Neural progenitor cell (in vitro differentiated cells): Measurements from ENCODE around the gene SMIM28. TPM values are rescaled to one million over a fixed set of nuclear protein-coding genes. Genes with fewer than 3 reads are reported as not detected.

ENCODE experiments used
- DNase-seq: peaks from one replicate; pipeline ENCODE4 v3.0.0-alpha.2; 2016; ENCODE audit warnings: low spot score
- H2AFZ ChIP-seq: fragments of 200-600 bp; sonication (generic); replicated peaks from 2 replicates; pipeline ENCODE4 v1.6.1; 2016; ENCODE audit warnings: antibody characterized with exemption
- H3F3A ChIP-seq: fragments of 200-600 bp; sonication (generic); 2 replicates; pipeline ENCODE4 v1.6.1; 2016; ENCODE audit warnings: antibody characterized with exemption, low read depth
- H3K27ac ChIP-seq: fragments of 200-600 bp; sonication (generic); 2 replicates; pipeline ENCODE4 v1.5.1; 2016; ENCODE audit warnings: mild to moderate bottlenecking
- H3K27me3 ChIP-seq: fragments of 200-600 bp; sonication (generic); 2 replicates; pipeline ENCODE4 v1.6.1; 2016; ENCODE audit warnings: mild to moderate bottlenecking, moderate library complexity
- H3K36me3 ChIP-seq: fragments of 200-600 bp; sonication (generic); 2 replicates; pipeline ENCODE4 v1.5.1; 2016
- H3K4me1 ChIP-seq: fragments of 200-600 bp; sonication (generic); 2 replicates; pipeline ENCODE4 v1.6.1; 2016; ENCODE audit warnings: mixed run types
- H3K4me2 ChIP-seq: fragments of 200-600 bp; sonication (generic); 2 replicates; pipeline ENCODE4 v1.6.1; 2016
- H3K4me3 ChIP-seq: fragments of 200-600 bp; sonication (generic); 2 replicates; pipeline ENCODE4 v1.5.1; 2016
- H3K79me2 ChIP-seq: fragments of 200-600 bp; sonication (generic); 2 replicates; pipeline ENCODE4 v1.6.1; 2016; ENCODE audit warnings: low read depth
- H3K9ac ChIP-seq: fragments of 200-600 bp; sonication (generic); 2 replicates; pipeline ENCODE4 v1.6.1; 2016
- H3K9me3 ChIP-seq: fragments of 200-600 bp; sonication (generic); 2 replicates; pipeline ENCODE4 v1.5.1; 2016; ENCODE audit warnings: low read depth
- H4K20me1 ChIP-seq: fragments of 200-600 bp; sonication (generic); 2 replicates; pipeline ENCODE4 v1.6.1; 2016; ENCODE audit warnings: low read depth
- H3K27ac Mint-ChIP-seq: 3 replicates; pipeline ENCODE4 v1.8.0; 2021; ENCODE audit warnings: mixed read lengths
- H3K27me3 Mint-ChIP-seq: 2 replicates; pipeline ENCODE4 v1.8.0; 2022; ENCODE audit warnings: low read depth, mild to moderate bottlenecking, inconsistent platforms, moderate library complexity, mixed read lengths; ENCODE audit not compliant: insufficient read depth
- H3K36me3 Mint-ChIP-seq: 3 replicates; pipeline ENCODE4 v1.8.0; 2021; ENCODE audit warnings: mixed read lengths
- H3K4me1 Mint-ChIP-seq: 3 replicates; pipeline ENCODE4 v1.8.0; 2021; ENCODE audit warnings: mixed read lengths
- H3K4me3 Mint-ChIP-seq: 3 replicates; pipeline ENCODE4 v1.8.0; 2021; ENCODE audit warnings: mild to moderate bottlenecking, moderate library complexity, mixed read lengths
- H3K9me3 Mint-ChIP-seq: 3 replicates; pipeline ENCODE4 v1.8.0; 2020; ENCODE audit warnings: mixed read lengths
- EZH2 ChIP-seq: fragments of 200-600 bp; sonication (generic); IDR thresholded peaks from 2 replicates; pipeline ENCODE4 v1.6.1; 2017; ENCODE audit warnings: antibody characterized with exemption, mild to moderate bottlenecking, moderate library complexity
- EZH2phosphoT487 ChIP-seq: fragments of 200-600 bp; sonication (generic); IDR thresholded peaks from 2 replicates; pipeline ENCODE4 v1.6.1; 2017; ENCODE audit warnings: antibody characterized with exemption
- total RNA-seq: library from RNA; depleted of rRNA; stranded (reverse); fragments of >200 nt; gene quantifications from 2 replicates; pipeline ENCODE4 v1.2.3, GENCODE V29; 2015; ENCODE audit warnings: low replicate concordance
- TF ChIP-seq, protein P1 (sequence below): fragments of 200-600 bp; sonication (generic); IDR thresholded peaks from 2 replicates; pipeline ENCODE4 v1.5.1; 2017; ENCODE audit warnings: antibody characterized with exemption, mild to moderate bottlenecking

The SMIM28 gene
- total RNA-seq, 1 donor from 2014 or later = not detected

DNA sequence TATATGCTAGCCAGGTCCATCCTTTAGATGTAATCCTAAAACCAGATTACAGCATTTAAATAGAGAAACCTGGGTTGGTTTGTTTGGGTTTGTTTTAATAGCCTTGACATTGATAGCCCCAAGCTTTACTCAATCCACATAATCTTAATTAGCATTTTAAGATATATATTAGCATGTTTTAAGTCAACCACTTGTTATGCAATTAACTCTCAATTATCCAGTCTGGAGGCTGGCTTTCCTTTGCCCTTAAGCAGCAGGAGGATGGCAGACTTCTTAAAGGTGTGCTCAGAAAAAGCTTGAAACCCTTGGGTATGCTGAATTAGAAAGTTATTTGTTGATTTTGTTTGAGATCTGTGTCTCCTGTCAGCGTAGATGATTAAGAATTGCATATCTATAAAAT is 46.3 kb upstream of the SMIM28 start:
- peak overlapping the region; percentile 69 for H2AFZ ChIP-seq
- peaks cover 4% of the 10 kb centered on the region for H3F3A ChIP-seq
- H4K20me1 ChIP-seq = no peaks in the 10 kb centered on the region
- H3K9ac ChIP-seq = no peak overlapping the region
- H3K4me1 ChIP-seq = peaks cover 4% of the 10 kb centered on the region
- no peak overlapping the region for H3K4me3 ChIP-seq
- Mint-ChIP-seq H3K4me1 (no peaks in the 10 kb centered on the region), H3K36me3 (no peaks in the 10 kb centered on the region), H3K27ac (no peak overlapping the region), H3K4me3 (no peak overlapping the region), H3K27me3 (no peaks in the 10 kb centered on the region), H3K9me3 (no peaks in the 10 kb centered on the region)
- no peaks in the 10 kb centered on the region for H3K9me3 ChIP-seq
- H3K27me3 ChIP-seq = no peaks in the 10 kb centered on the region
- no peak for DNase-seq
- no peak for TF ChIP-seq EZH2
- TF ChIP-seq EZH2phosphoT487 = no peak
- TF ChIP-seq, protein P1, sequence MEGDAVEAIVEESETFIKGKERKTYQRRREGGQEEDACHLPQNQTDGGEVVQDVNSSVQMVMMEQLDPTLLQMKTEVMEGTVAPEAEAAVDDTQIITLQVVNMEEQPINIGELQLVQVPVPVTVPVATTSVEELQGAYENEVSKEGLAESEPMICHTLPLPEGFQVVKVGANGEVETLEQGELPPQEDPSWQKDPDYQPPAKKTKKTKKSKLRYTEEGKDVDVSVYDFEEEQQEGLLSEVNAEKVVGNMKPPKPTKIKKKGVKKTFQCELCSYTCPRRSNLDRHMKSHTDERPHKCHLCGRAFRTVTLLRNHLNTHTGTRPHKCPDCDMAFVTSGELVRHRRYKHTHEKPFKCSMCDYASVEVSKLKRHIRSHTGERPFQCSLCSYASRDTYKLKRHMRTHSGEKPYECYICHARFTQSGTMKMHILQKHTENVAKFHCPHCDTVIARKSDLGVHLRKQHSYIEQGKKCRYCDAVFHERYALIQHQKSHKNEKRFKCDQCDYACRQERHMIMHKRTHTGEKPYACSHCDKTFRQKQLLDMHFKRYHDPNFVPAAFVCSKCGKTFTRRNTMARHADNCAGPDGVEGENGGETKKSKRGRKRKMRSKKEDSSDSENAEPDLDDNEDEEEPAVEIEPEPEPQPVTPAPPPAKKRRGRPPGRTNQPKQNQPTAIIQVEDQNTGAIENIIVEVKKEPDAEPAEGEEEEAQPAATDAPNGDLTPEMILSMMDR = no peak
- H3K27ac ChIP-seq = no peak overlapping the region
- no peaks in the 10 kb centered on the region for H3K79me2 ChIP-seq
- no peak overlapping the region for H3K4me2 ChIP-seq
- H3K36me3 ChIP-seq = no peaks in the 10 kb centered on the region

DNA sequence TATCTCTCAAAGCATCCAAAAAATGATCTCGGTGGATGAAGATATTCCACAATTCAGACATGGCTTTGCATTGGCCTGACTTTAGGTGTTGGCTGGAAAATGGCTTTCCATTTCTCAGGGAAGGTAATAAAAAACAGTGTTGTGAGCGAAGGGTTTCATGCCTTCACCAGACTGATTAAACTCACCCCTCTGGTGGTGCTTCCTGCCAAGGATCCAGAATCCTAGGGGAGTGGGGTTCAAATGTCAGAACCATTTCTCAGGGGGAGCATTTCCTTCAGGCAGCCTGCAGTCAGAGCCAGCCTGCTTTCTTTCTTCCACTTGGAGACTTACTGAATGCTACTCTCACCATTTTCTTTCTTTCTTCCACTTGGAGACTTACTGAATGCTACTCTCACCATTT is 45.7 kb upstream of the SMIM28 start:
- H3K9me3 ChIP-seq = no peaks in the 10 kb centered on the region
- H3K9ac ChIP-seq = no peak overlapping the region
- Mint-ChIP-seq H3K27me3 (no peaks in the 10 kb centered on the region), H3K36me3 (no peaks in the 10 kb centered on the region), H3K9me3 (no peaks in the 10 kb centered on the region), H3K4me3 (no peak overlapping the region), H3K4me1 (no peaks in the 10 kb centered on the region), H3K27ac (no peak overlapping the region)
- DNase-seq = no peak
- peak overlapping the region; percentile 69 for H2AFZ ChIP-seq
- no peak overlapping the region for H3K27ac ChIP-seq
- no peak overlapping the region for H3K4me3 ChIP-seq
- no peaks in the 10 kb centered on the region for H4K20me1 ChIP-seq
- no peaks in the 10 kb centered on the region for H3K79me2 ChIP-seq
- peaks cover 4% of the 10 kb centered on the region for H3K4me1 ChIP-seq
- peaks cover 4% of the 10 kb centered on the region for H3F3A ChIP-seq
- TF ChIP-seq EZH2 = no peak
- TF ChIP-seq EZH2phosphoT487 = no peak
- TF ChIP-seq, protein P1 = no peak
- no peak overlapping the region for H3K4me2 ChIP-seq
- no peaks in the 10 kb centered on the region for H3K27me3 ChIP-seq
- no peaks in the 10 kb centered on the region for H3K36me3 ChIP-seq

DNA sequence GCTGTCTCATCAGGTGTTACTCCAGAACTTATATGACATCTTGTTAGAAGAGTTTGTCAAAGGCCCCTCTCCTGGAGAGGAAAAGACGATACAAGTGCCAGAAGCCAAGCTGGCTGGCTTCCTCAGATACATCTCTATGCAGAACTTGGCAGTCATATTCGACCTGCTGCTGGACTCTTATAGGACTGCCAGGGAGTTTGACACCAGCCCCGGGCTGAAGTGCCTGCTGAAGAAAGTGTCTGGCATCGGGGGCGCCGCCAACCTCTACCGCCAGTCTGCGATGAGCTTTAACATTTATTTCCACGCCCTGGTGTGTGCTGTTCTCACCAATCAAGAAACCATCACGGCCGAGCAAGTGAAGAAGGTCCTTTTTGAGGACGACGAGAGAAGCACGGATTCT is 43.7 kb upstream of the SMIM28 start:
- no peak for DNase-seq
- peak overlapping the region; percentile 1 for H3K27ac Mint-ChIP-seq
- Histone ChIP-seq H3K9ac (no peak overlapping the region), H3F3A (peaks cover 4% of the 10 kb centered on the region), H3K27me3 (no peaks in the 10 kb centered on the region), H2AFZ (no peak overlapping the region), H3K79me2 (no peaks in the 10 kb centered on the region), H3K4me2 (no peak overlapping the region), H3K9me3 (no peaks in the 10 kb centered on the region), H3K4me1 (peaks cover 4% of the 10 kb centered on the region), H3K36me3 (no peaks in the 10 kb centered on the region), H3K27ac (no peak overlapping the region), H3K4me3 (no peak overlapping the region), H4K20me1 (no peaks in the 10 kb centered on the region)
- no peak overlapping the region for H3K4me3 Mint-ChIP-seq
- TF ChIP-seq, protein P1 = no peak
- TF ChIP-seq EZH2 (no peak), EZH2phosphoT487 (no peak)
- no peaks in the 10 kb centered on the region for H3K36me3 Mint-ChIP-seq
- no peaks in the 10 kb centered on the region for H3K9me3 Mint-ChIP-seq
- H3K4me1 Mint-ChIP-seq = no peaks in the 10 kb centered on the region
- no peaks in the 10 kb centered on the region for H3K27me3 Mint-ChIP-seq

DNA sequence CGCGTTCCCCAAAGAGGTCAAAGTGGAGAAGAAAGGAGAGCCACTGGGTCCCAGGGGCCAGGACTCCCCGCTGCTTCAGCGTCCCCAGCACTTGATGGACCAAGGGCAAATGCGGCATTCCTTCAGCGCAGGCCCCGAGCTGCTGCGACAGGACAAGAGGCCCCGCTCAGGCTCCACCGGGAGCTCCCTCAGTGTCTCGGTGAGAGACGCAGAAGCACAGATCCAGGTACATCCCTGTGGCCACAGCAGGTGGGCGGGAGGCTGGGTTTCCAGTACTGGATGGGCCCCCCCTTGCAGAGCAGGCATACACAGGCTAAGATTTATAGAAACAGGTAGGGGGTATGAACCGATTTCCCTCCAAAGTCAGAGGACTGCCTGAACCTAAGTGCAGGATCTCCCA is 42.7 kb upstream of the SMIM28 start:
- H3K9ac ChIP-seq = no peak overlapping the region
- no peaks in the 10 kb centered on the region for H3K36me3 ChIP-seq
- H3K4me3 ChIP-seq = no peak overlapping the region
- Mint-ChIP-seq H3K27ac (no peak overlapping the region), H3K27me3 (no peaks in the 10 kb centered on the region), H3K4me1 (no peaks in the 10 kb centered on the region), H3K36me3 (no peaks in the 10 kb centered on the region), H3K4me3 (no peak overlapping the region), H3K9me3 (no peaks in the 10 kb centered on the region)
- no peak overlapping the region for H3K27ac ChIP-seq
- H3F3A ChIP-seq = peaks cover 4% of the 10 kb centered on the region
- no peak overlapping the region for H2AFZ ChIP-seq
- TF ChIP-seq EZH2phosphoT487 (no peak), EZH2 (no peak)
- TF ChIP-seq, protein P1 = no peak
- H3K27me3 ChIP-seq = no peaks in the 10 kb centered on the region
- no peaks in the 10 kb centered on the region for H3K79me2 ChIP-seq
- DNase-seq = no peak
- no peaks in the 10 kb centered on the region for H3K9me3 ChIP-seq
- H4K20me1 ChIP-seq = no peaks in the 10 kb centered on the region
- H3K4me2 ChIP-seq = no peak overlapping the region
- peaks cover 4% of the 10 kb centered on the region for H3K4me1 ChIP-seq
